Caco-2 (cell line): Measurements from ENCODE around the gene SYNPO2. TPM values are rescaled to one million over a fixed set of nuclear protein-coding genes. Genes with fewer than 3 reads are reported as not detected.

Source experiments
- BruUV-seq: library from RNA; stranded (reverse); fragments of 400-500 nt; replicated peaks from 2 replicates; lab custom pipeline; 2021; lab: Mats Ljungman, UMichigan
- CTCF ChIA-PET: fragments of 300-600 bp; sonication (Branson Sonifier 250); formaldehyde crosslinking; loops from one replicate; lab custom pipeline; 2022; ENCODE audit warnings: antibody characterized with exemption; lab: Charles Lee
- POLR2A ChIA-PET: fragments of 300-600 bp; sonication (Branson Sonifier 250); formaldehyde crosslinking; loops from one replicate; lab custom pipeline; 2022; ENCODE audit warnings: antibody characterized with exemption; lab: Charles Lee
- DNase-seq, 2 experiments: peaks; one replicate each; pipeline versions ENCODE4 v3.0.0 to v3.0.0-alpha.2; 2020 to 2022
- H3K27me3 ChIP-seq: replicated peaks from 2 replicates; pipeline ENCODE4 v1.6.0; 2011; ENCODE audit warnings: low read length; ENCODE audit not compliant: control insufficient read depth, insufficient read depth
- H3K36me3 ChIP-seq: 2 replicates; pipeline ENCODE4 v1.5.1; 2011; ENCODE audit warnings: low read length; ENCODE audit not compliant: control insufficient read depth, insufficient read depth
- H3K4me1 ChIP-seq: fragments of 250-450 bp; sonication (Bioruptor Pico); 2 replicates; pipeline ENCODE4 v1.5.1; 2020; ENCODE audit warnings: mild to moderate bottlenecking
- H3K4me3 ChIP-seq: 2 replicates; pipeline ENCODE4 v1.5.1; 2011; ENCODE audit warnings: low read depth, mild to moderate bottlenecking, control low read depth, low read length
- H3K9me3 ChIP-seq: fragments of 250-450 bp; sonication (Bioruptor Pico); 2 replicates; pipeline ENCODE4 v1.5.1; 2020; ENCODE audit warnings: mild to moderate bottlenecking, moderate library complexity
- H3K27ac Mint-ChIP-seq: one replicate; pipeline ENCODE4 v1.8.0; 2022; ENCODE audit warnings: mixed read lengths; ENCODE audit not compliant: unreplicated experiment
- H3K27me3 Mint-ChIP-seq: one replicate; pipeline ENCODE4 v1.8.0; 2022; ENCODE audit warnings: mixed read lengths; ENCODE audit not compliant: insufficient read depth, unreplicated experiment
- H3K36me3 Mint-ChIP-seq: one replicate; pipeline ENCODE4 v1.8.0; 2022; ENCODE audit warnings: mild to moderate bottlenecking, mixed read lengths; ENCODE audit not compliant: insufficient read depth, unreplicated experiment
- H3K4me1 Mint-ChIP-seq: one replicate; pipeline ENCODE4 v1.8.0; 2022; ENCODE audit warnings: low read depth, mixed read lengths; ENCODE audit not compliant: unreplicated experiment
- H3K4me3 Mint-ChIP-seq: one replicate; pipeline ENCODE4 v1.8.0; 2022; ENCODE audit warnings: mild to moderate bottlenecking, moderate library complexity, mixed read lengths; ENCODE audit not compliant: unreplicated experiment
- H3K9me3 Mint-ChIP-seq: one replicate; pipeline ENCODE4 v1.8.0; 2022; ENCODE audit warnings: mixed read lengths; ENCODE audit not compliant: unreplicated experiment
- intact Hi-C: fragments of 100-400 bp; cut with micrococcal nuclease; formaldehyde crosslinking; loops from one replicate; pipeline ENCODE4 v1.10.0; 2022; ENCODE audit not compliant: unreplicated experiment
- total RNA-seq: library from RNA; stranded (reverse); gene quantifications from 2 replicates; pipeline ENCODE4 v1.2.3, GENCODE V29; 2022
- TF ChIP-seq, protein P1 (sequence below), 2 experiments: fragments of 200-600 bp in 1 of 2; IDR thresholded peaks; 1 replicate in 1 of 2; 2 replicates in 1 of 2; pipeline versions ENCODE4 v1.5.1 to v1.8.0; 2011 to 2022; ENCODE audit warnings: antibody characterized with exemption in 1 of 2, control low read depth in 1 of 2, inconsistent platforms in 1 of 2, low read depth in 1 of 2, low read length in 1 of 2, mild to moderate bottlenecking in 1 of 2, moderate library complexity in 1 of 2; ENCODE audit not compliant: insufficient read depth in 1 of 2, severe bottlenecking in 1 of 2, unreplicated experiment in 1 of 2

Gene SYNPO2
- total RNA-seq, 1 experiment from 2014 or later: 0.16 TPM

DNA sequence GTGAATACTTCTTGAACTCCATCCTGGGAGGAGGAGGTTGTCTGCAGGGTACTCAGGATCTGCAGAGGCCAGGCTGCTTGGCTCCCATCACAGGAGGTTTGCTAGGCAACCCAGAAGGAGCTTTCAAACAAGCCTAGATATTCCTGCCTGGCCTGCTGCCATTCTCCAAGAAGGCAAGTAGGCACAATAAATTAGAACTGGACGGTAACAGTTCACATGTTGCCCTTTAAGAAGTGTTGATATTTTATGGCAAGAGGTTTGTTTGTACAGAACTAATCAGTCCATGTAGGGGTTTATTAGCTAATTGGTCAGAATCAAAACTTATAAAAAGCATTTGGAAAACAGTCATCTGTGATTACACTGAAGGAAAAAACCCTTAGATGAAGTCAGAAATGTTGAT, 39.3 kb downstream of the SYNPO2 start:
- no peaks in the 10 kb centered on the region for H3K4me1 ChIP-seq
- no peak overlapping the region for H3K4me3 ChIP-seq
- no peaks in the 10 kb centered on the region for H3K36me3 ChIP-seq
- DNase-seq: no peak
- Mint-ChIP-seq H3K27ac (no peak overlapping the region), H3K27me3 (peaks cover 16% of the 10 kb centered on the region), H3K9me3 (no peaks in the 10 kb centered on the region), H3K4me3 (no peak overlapping the region), H3K36me3 (no peaks in the 10 kb centered on the region), H3K4me1 (no peaks in the 10 kb centered on the region)
- TF ChIP-seq, protein P1, sequence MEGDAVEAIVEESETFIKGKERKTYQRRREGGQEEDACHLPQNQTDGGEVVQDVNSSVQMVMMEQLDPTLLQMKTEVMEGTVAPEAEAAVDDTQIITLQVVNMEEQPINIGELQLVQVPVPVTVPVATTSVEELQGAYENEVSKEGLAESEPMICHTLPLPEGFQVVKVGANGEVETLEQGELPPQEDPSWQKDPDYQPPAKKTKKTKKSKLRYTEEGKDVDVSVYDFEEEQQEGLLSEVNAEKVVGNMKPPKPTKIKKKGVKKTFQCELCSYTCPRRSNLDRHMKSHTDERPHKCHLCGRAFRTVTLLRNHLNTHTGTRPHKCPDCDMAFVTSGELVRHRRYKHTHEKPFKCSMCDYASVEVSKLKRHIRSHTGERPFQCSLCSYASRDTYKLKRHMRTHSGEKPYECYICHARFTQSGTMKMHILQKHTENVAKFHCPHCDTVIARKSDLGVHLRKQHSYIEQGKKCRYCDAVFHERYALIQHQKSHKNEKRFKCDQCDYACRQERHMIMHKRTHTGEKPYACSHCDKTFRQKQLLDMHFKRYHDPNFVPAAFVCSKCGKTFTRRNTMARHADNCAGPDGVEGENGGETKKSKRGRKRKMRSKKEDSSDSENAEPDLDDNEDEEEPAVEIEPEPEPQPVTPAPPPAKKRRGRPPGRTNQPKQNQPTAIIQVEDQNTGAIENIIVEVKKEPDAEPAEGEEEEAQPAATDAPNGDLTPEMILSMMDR (IDR thresholded peaks at IDR 0.05; ENCODE audit: insufficient read depth in 1 of 2, low read depth in 1 of 2, low read length in 1 of 2, severe bottlenecking in 1 of 2, unreplicated experiment in 1 of 2): no peak
- CTCF ChIA-PET: no interaction called here
- H3K27me3 ChIP-seq: no peaks in the 10 kb centered on the region
- no peaks in the 10 kb centered on the region for H3K9me3 ChIP-seq
- no TSS peak for BruUV-seq
- intact Hi-C loops: no loop called here
- POLR2A ChIA-PET: no interaction called here

DNA sequence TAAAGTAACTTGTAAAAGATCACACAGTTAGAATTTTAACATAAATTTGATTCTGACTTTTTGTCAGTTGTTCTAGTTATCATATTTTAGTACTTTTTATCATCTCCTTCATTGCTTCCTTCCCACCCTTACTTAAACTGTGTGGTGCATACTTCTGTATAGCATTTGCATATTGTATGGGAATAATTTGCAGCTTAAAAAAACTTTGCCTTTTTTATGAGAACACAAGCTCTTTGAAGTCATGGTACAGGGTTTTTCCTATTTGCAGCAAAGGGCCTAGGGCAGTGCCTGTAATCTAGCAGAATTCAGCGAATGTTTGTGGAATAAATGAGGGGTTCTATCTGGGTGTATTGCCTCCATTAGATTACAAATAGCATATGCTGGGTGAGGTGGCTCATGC, 41.6 kb downstream of the SYNPO2 start:
- peaks cover 19% of the 10 kb centered on the region for H3K27me3 Mint-ChIP-seq
- TF ChIP-seq, protein P1 (IDR thresholded peaks at IDR 0.05; ENCODE audit: insufficient read depth in 1 of 2, low read depth in 1 of 2, low read length in 1 of 2, severe bottlenecking in 1 of 2, unreplicated experiment in 1 of 2): no peak
- no peaks in the 10 kb centered on the region for H3K27me3 ChIP-seq
- no peaks in the 10 kb centered on the region for H3K36me3 ChIP-seq
- ChIA-PET CTCF (no interaction called here), POLR2A (no interaction called here)
- no peaks in the 10 kb centered on the region for H3K4me1 Mint-ChIP-seq
- H3K9me3 ChIP-seq: no peaks in the 10 kb centered on the region
- DNase-seq: no peak
- H3K4me1 ChIP-seq: no peaks in the 10 kb centered on the region
- BruUV-seq: no TSS peak
- no peak overlapping the region for H3K4me3 ChIP-seq
- no peaks in the 10 kb centered on the region for H3K36me3 Mint-ChIP-seq
- intact Hi-C loops: no loop called here
- H3K9me3 Mint-ChIP-seq: no peaks in the 10 kb centered on the region
- no peak overlapping the region for H3K4me3 Mint-ChIP-seq
- H3K27ac Mint-ChIP-seq: no peak overlapping the region

DNA sequence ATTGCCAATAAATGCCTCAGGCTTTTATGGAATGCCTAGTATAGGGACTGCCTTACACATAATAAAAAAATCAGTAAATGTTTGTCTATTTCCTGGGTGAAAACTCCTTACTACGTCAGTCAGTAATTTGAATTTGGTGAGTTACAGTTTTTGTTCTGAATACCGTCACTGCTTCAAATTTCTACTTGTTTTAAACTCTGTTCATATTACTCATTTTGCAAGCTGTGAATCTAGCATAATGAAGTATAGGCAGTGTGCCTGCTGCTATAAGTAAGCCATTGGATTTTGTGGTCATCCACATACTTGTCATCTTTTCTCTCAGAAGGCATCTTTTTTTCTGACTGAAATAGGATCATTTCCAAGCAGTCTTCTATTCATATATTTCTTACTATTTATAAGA, 43.1 kb downstream of the SYNPO2 start:
- H3K27ac Mint-ChIP-seq: no peak overlapping the region
- intact Hi-C loops: no loop called here
- Histone ChIP-seq H3K27me3 (no peaks in the 10 kb centered on the region), H3K4me3 (no peak overlapping the region), H3K4me1 (no peaks in the 10 kb centered on the region), H3K36me3 (no peaks in the 10 kb centered on the region), H3K9me3 (no peaks in the 10 kb centered on the region)
- CTCF ChIA-PET: no interaction called here
- POLR2A ChIA-PET: no interaction called here
- no peaks in the 10 kb centered on the region for H3K4me1 Mint-ChIP-seq
- no peaks in the 10 kb centered on the region for H3K9me3 Mint-ChIP-seq
- peaks cover 19% of the 10 kb centered on the region for H3K27me3 Mint-ChIP-seq
- TF ChIP-seq, protein P1 (IDR thresholded peaks at IDR 0.05; ENCODE audit: insufficient read depth in 1 of 2, low read depth in 1 of 2, low read length in 1 of 2, severe bottlenecking in 1 of 2, unreplicated experiment in 1 of 2): no peak
- DNase-seq: no peak
- H3K4me3 Mint-ChIP-seq: no peak overlapping the region
- no TSS peak for BruUV-seq
- H3K36me3 Mint-ChIP-seq: no peaks in the 10 kb centered on the region
